Endodermal cell (in vitro differentiated cells): ENCODE results near the gene UBE2H. TPM values are rescaled to one million over a fixed set of nuclear protein-coding genes. Genes with fewer than 3 reads are reported as not detected.
"Not testable (repeated sequence)": the region's sequence is repeated elsewhere in the genome, so short reads cannot be mapped to it uniquely, and the experiment has no call there.

Experiments used
- DNase-seq: peaks from one replicate; pipeline ENCODE4 v3.0.0-alpha.2; 2017
- H3K27ac ChIP-seq: 2 replicates; pipeline ENCODE4 v1.5.1; 2013; ENCODE audit warnings: mild to moderate bottlenecking, low read depth, low read length, moderate library complexity
- H3K27me3 ChIP-seq: 2 replicates; pipeline ENCODE4 v1.6.1; 2013; ENCODE audit warnings: mild to moderate bottlenecking, low read length, moderate library complexity; ENCODE audit not compliant: insufficient read depth, control insufficient read depth, poor library complexity, severe bottlenecking
- H3K36me3 ChIP-seq: 2 replicates; pipeline ENCODE4 v1.7.0; 2013; ENCODE audit warnings: mild to moderate bottlenecking, low read length, moderate library complexity; ENCODE audit not compliant: control insufficient read depth, insufficient read depth
- H3K4me1 ChIP-seq: one replicate; pipeline ENCODE4 v1.7.0; 2013; ENCODE audit warnings: low read length; ENCODE audit not compliant: control insufficient read depth, insufficient read depth
- H3K4me3 ChIP-seq: 2 replicates; pipeline ENCODE4 v1.5.1; 2013; ENCODE audit warnings: mild to moderate bottlenecking, low read length, moderate library complexity
- H3K9ac ChIP-seq: 2 replicates; pipeline ENCODE4 v1.6.1; 2013; ENCODE audit warnings: mild to moderate bottlenecking, low read length, moderate library complexity; ENCODE audit not compliant: poor library complexity, severe bottlenecking; ENCODE audit errors: extremely low read depth
- H3K9me3 ChIP-seq: 2 replicates; pipeline ENCODE4 v1.6.1; 2013; ENCODE audit warnings: mild to moderate bottlenecking, low read length, moderate library complexity; ENCODE audit not compliant: control insufficient read depth
- H3K27ac Mint-ChIP-seq: 2 replicates; pipeline ENCODE4 v1.8.0; 2020; ENCODE audit warnings: mixed read lengths
- H3K27me3 Mint-ChIP-seq: 2 replicates; pipeline ENCODE4 v1.8.0; 2021; ENCODE audit warnings: mild to moderate bottlenecking, mixed read lengths; ENCODE audit not compliant: insufficient read depth
- H3K36me3 Mint-ChIP-seq: 2 replicates; pipeline ENCODE4 v1.8.0; 2020; ENCODE audit warnings: low read depth, mixed read lengths
- H3K4me1 Mint-ChIP-seq: 2 replicates; pipeline ENCODE4 v1.8.0; 2020; ENCODE audit warnings: mixed read lengths
- H3K4me3 Mint-ChIP-seq: 2 replicates; pipeline ENCODE4 v1.8.0; 2020; ENCODE audit warnings: mild to moderate bottlenecking, moderate library complexity, mixed read lengths
- H3K9me3 Mint-ChIP-seq: 2 replicates; pipeline ENCODE4 v1.8.0; 2020; ENCODE audit warnings: mild to moderate bottlenecking, mixed read lengths
- CTCF ChIP-seq: fragments of 200-600 bp; sonication (generic); conservative IDR thresholded peaks from 2 replicates; pipeline ENCODE4 v1.5.0; 2021; ENCODE audit warnings: antibody characterized with exemption, mild to moderate bottlenecking
- WGBS, 2 experiments: methylation state at CpG; one replicate each; pipeline versions ENCODE4 v1.1.5 to v1.1.7; 2013; ENCODE audit warnings: missing lambda C conversion rate in 2 of 2, mixed read lengths in 1 of 2; ENCODE audit not compliant: insufficient coverage in 1 of 2, insufficient read length in 1 of 2; 5-methylcytosine and 5-hydroxymethylcytosine counted together
- total RNA-seq, 2 donors: library from RNA; stranded (reverse); fragmentation: NEBNext Ultra II Directional in 1 of 2; extraction: Animal tissue kit (Norgen Biotek cat#: 25700) in 1 of 2; gene quantifications; 2 replicates in 1 of 2; 3 replicates in 1 of 2; pipeline ENCODE4 v1.2.1, GENCODE V29; 2021

Gene UBE2H
- total RNA-seq, 2 donors from 2014 or later: 74.5 to 74.7 TPM

- Mint-ChIP-seq H3K9me3 (peaks cover 2% of the 10 kb centered on the region), H3K4me3 (no peak overlapping the region), H3K4me1 (peaks cover 21% of the 10 kb centered on the region), H3K27ac (no peak overlapping the region), H3K27me3 (no peaks in the 10 kb centered on the region), H3K36me3 (peaks cover 16% of the 10 kb centered on the region)
- Histone ChIP-seq H3K27ac (no peak overlapping the region), H3K36me3 (peaks cover 11% of the 10 kb centered on the region), H3K4me3 (no peak overlapping the region), H3K9ac (no peak overlapping the region), H3K9me3 (no peaks in the 10 kb centered on the region), H3K4me1 (no peaks in the 10 kb centered on the region), H3K27me3 (no peaks in the 10 kb centered on the region)
- WGBS, 2 experiments: 97% methylated on average over 1 of the region's 1 CpG; no CpG with 5 or more reads in 1 of the 2 experiments
- no peak for DNase-seq
- no peak for TF ChIP-seq CTCF
Measured at GRCh38 chr7:129865925-129866201, 86.9 kb downstream of the UBE2H start.

GRCh38 chr7:129865093-129865924, 87.5 kb downstream of the UBE2H start:
- H3K4me3 ChIP-seq: no peak overlapping the region
- Mint-ChIP-seq H3K4me3 (no peak overlapping the region), H3K9me3 (peaks cover 2% of the 10 kb centered on the region), H3K27me3 (no peaks in the 10 kb centered on the region), H3K36me3 (peaks cover 14% of the 10 kb centered on the region), H3K27ac (peak overlapping the region; percentile 28), H3K4me1 (peaks cover 21% of the 10 kb centered on the region)
- no peak overlapping the region for H3K27ac ChIP-seq
- WGBS, 2 experiments: 83 to 99% methylated on average over 2 to 4 of the region's 4 CpGs
- no peak for DNase-seq
- no peak for TF ChIP-seq CTCF
- no peaks in the 10 kb centered on the region for H3K9me3 ChIP-seq
- no peaks in the 10 kb centered on the region for H3K4me1 ChIP-seq
- no peak overlapping the region for H3K9ac ChIP-seq
- peaks cover 10% of the 10 kb centered on the region for H3K36me3 ChIP-seq
- H3K27me3 ChIP-seq: no peaks in the 10 kb centered on the region

- not testable (repeated sequence) for H3K9me3 ChIP-seq, H3K27ac ChIP-seq, H3K9me3 Mint-ChIP-seq, H3K27ac Mint-ChIP-seq, H3K27me3 Mint-ChIP-seq, DNase-seq, H3K4me1 ChIP-seq, H3K27me3 ChIP-seq, H3K4me3 Mint-ChIP-seq, H3K36me3 ChIP-seq, H3K4me3 ChIP-seq, H3K9ac ChIP-seq
- WGBS, 2 experiments: 95 to 96% methylated on average over 7 to 8 of the region's 8 CpGs
- Mint-ChIP-seq H3K36me3 (peaks cover 12% of the 10 kb centered on the region), H3K4me1 (peaks cover 21% of the 10 kb centered on the region)
Measured at GRCh38 chr7:129864676-129865075, 88.1 kb downstream of the UBE2H start.
